TTC549 (cell line): ENCODE results near the gene TRPM4.

Source experiments
- FAIRE-seq: peaks from 2 replicates; lab custom pipeline; 2012; peaks lifted over from hg19 to GRCh38; lab: Jason Lieb, UNC

The TRPM4 gene

DNA sequence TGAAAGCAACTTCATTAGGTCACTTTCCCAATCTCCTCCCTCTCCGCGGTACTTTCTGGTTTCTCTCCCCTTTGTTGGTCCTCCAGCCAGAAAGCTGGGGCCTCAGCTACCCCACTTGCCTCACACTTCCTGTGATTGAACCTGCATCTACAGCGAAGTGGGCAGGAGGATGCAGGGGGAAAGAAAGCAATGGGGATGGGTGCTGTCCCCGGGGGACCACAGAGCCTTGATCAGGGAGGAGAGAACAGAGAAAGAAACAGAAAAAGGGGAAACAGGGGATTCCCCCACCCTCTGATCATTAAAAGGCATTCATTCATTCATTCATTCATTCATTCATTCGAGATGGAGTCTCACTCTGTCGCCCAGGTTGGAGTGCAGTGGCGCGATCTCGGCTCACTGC lies 74.2 kb downstream of the TRPM4 start:
- no peak for FAIRE-seq

DNA sequence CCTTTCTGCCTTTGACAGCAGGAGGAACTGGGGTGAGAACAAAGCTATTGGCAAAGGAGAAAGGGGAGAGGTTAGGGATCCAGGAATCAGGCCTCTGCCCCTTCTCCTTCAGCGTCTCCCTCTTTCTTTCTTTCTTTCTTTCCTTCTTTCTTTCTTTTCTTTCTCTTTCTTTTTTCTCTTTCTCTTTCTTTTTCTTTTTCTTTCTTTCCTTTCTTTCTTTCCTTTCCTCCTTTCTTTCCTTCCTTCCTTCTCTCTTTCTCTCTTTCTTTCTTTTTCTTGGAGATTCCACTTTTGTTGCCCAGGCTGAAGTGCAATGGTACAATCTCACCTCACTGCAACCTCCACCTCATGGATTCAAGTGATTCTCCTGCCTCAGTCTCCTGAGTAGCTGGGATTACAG lies 75.6 kb downstream of the TRPM4 start:
- FAIRE-seq, result no peak

DNA sequence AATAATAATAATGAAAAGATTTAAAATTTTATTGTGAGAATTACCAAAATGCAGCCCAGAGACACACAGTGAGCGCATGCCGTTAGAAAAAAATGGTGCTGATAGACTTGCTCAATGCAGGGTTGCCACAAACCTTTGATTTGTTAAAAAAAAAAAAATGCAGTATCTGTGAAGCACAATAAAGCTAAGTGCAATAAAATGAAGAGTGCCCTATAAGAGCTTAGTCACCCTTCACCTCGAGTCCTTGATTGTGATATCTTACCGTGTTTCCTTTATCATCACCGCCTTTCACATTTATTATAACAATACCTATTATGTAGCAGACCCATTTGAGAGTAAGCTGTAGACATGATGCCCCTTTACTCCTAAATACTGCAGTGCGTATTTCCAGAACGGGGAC lies 84.2 kb downstream of the TRPM4 start:
- FAIRE-seq, result no peak

DNA sequence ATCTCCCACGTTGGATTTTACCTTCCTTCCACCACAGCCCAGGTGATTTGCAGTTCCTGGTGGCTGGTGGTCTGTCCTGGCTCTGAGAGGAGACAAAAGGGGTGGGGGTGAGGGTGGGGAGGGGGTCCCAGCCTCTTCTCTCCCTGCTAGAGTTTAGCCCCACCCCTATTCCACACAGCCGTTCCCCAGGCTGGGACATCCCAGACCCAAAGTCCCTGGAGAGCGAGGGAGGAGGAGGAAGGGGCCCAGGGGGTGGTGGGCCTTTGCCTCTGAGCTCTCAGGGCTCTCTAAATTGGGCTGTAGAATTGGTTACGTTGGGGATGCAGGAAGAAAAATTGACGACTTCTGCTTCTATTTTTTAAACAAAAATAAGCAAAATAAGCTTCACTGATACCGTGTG lies 85.5 kb downstream of the TRPM4 start:
- no peak for FAIRE-seq

DNA sequence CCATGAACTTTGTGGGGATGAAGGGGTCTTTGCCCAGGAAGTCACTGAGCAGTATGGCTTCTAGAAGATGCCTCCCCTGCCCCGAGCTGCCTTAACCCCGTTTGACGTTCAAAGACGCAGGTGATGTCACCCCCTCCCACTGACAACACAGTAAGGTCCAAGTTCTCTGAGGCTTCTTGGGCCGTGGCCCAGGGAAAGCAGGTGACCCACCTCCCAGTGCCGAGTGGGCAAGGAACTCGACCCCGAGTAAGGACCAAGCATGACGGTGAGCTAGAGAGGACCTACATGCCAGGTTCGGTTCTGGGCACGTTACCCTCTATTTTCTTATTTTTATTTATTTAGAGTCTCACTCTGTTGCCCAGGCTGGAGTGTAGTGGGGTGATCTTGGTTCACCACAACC lies 86.1 kb downstream of the TRPM4 start:
- no peak for FAIRE-seq

DNA sequence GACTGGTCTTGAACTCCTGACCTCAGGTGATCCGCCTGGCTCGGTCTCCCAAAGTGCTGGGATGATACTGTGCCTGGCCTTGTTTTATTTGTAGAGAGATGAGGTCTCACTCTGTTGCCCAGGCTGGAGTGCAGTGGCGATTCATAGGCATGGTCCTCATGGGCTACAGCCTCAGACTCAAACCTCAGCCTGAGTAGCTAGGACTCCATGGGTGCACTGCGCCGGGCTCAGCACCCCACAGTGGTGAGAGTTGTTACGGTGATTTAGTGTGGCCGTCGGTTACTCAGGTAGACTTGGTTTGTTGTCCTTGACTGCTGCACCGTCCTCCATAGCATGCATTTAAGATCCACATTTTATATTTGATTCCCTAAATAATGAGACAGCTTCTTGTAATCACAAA lies 86.7 kb downstream of the TRPM4 start:
- no peak for FAIRE-seq

DNA sequence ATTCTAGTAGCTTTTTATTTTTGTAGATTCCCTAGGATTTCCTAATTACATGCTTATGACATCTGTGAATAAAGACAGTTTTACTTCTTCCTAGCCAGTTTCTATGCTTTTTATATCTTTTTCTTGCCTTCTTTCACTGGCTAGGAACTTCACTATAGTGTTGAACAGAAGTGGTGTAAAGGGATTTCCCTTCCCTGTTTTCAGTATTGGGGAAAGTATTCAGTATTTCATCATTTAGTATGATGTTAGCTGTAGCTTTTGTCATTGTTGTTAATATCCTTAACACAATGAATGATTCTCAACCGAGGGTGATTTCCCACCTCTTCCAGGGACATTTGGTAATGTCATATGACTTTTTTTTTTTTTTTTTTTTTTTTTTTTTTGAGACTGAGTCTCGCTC lies 90.1 kb downstream of the TRPM4 start:
- no peak for FAIRE-seq

DNA sequence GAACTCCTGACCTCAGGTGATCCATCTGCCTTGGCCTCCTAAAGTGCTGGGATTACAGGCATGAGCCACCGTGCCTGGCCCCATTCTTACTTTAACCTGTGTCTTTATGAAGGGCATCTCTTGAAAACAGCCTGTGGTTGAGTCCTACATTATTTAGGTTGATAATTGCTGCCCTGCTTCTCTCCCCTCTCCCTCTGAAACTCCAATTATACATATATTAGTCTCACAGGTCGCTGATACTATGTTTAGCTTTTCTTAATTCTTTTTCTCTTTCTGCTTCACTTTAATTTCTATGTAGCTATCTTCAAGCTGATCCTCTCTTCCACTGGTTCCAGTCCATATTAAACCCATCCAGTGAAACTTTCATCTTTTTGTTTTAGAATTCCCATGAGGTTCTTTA lies 92.3 kb downstream of the TRPM4 start:
- no peak for FAIRE-seq

DNA sequence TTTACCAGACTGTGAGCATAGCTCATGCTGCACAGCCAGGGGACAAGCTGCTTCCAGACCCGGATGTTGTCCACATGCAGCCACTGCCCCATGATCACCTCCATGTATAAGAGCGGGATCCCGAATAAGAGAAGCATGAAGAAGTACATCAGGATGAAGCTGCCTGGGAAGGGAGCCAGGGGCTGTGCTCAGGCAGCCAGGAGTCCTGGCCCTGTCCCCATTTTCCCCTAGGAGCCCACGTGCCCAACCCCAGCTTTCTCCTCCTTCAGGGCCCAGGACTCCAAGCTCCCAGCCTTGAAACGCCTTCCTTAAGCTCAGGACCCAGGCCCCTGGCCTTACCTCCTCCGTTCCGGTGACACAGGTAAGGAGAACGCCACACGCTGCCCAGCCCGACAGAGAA lies 98.1 kb downstream of the TRPM4 start:
- no peak for FAIRE-seq

DNA sequence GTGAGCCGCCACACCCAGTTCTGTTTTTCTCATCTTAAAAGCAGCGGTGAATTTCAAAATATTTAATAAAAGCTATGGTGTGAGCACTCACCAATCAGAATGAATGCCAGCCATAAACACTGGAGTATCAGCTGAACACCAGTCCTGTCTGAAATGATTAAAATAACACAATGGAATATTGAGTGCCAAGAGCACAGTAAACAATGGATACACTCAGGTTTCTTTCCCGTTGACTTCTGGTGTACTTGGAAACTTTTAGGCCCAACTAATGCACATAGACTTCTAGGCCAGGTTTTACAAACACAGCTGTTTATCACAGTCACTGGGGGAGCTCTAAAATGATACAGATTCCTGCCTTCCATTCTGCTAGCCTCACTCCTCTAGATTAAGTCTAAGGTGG lies 99.1 kb downstream of the TRPM4 start:
- no peak for FAIRE-seq
